GM21447 (cell line): ENCODE results near the gene PRIM2.
"Not testable (repeated sequence)": the region's sequence is repeated elsewhere in the genome, so short reads cannot be mapped to it uniquely, and the experiment has no call there.

Experiments
- ATAC-seq: cut with Tn5 transposase; IDR thresholded peaks from one replicate; pipeline ENCODE4 v1.9.1; 2021; ENCODE audit not compliant: unreplicated experiment

Gene PRIM2

GRCh38 chr6:57362340-57362739 lies 44.9 kb downstream of the PRIM2 start:
- not testable (repeated sequence) for ATAC-seq

GRCh38 chr6:57365076-57365583 lies 47.7 kb downstream of the PRIM2 start:
- ATAC-seq, result not testable (repeated sequence)

- not testable (repeated sequence) for ATAC-seq
These were observed 51.7 kb downstream of the PRIM2 start for GRCh38 chr6:57368965-57369731.

DNA sequence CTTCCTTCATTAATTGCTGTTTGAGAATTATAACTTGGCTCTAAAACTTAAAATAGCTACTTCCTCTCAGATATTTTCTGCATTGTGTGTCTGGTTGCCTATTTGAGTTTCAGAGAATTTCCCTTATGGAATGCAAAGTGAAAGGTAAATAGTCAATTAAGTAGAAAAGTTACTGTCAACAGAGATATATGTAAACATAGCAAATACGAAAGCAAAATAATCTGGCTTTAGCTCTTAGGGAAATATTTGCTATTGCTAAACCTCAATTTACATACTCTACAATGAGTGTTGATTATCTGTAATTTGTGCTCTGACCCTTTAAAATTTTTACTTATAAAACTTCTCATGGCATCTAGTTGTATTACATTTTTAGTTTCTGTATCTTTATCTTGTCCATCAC lies 54.3 kb downstream of the PRIM2 start:
- not testable (repeated sequence) for ATAC-seq

GRCh38 chr6:57374764-57375163 lies 57.3 kb downstream of the PRIM2 start:
- not testable (repeated sequence) for ATAC-seq

DNA sequence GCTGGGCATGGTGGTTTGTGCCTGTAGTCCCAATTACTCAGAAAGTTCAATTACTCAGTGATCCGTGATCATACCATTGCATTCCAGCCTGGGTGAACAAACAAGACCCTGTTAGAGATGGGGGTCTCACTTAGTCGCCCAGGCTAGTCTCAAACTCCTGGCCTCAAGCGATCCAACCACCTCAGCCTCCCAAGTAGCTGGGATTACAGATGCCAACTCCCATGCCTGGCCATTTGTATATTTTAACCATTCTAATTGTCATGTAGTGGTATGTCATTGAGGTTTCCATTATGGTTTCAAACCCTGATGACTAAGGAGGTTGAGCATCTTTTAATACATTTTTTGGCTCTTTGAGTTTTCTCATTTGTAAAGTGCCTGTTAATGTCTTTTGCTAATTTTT lies 58.7 kb downstream of the PRIM2 start:
- not testable (repeated sequence) for ATAC-seq

GRCh38 chr6:57389038-57389592 lies 71.7 kb downstream of the PRIM2 start:
- ATAC-seq, result not testable (repeated sequence)

GRCh38 chr6:57390818-57391217 lies 73.4 kb downstream of the PRIM2 start:
- ATAC-seq, result not testable (repeated sequence)

GRCh38 chr6:57392047-57392446 lies 74.6 kb downstream of the PRIM2 start:
- not testable (repeated sequence) for ATAC-seq

GRCh38 chr6:57419341-57419740 lies 101.9 kb downstream of the PRIM2 start:
- ATAC-seq, result not testable (repeated sequence)

DNA sequence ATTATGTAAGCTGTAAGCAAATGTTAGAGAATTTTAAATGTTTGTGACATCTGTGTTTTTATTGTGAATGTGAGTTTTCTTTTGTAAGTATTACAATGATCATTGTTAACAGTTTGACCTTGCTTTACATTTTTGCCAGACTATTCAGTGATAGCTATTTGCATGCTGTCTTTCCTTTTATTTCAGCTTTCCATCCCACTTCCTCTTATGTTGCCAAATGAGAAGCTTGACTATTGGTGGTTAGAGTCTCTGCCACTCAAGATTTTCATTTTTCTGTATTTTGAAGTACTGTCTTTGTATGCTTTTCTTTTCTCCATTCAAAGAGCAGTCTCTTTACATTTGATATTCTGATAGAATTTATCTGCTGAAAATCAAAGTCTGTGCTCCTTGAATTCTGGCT lies 104.1 kb downstream of the PRIM2 start:
- ATAC-seq, result peak; percentile 61

DNA sequence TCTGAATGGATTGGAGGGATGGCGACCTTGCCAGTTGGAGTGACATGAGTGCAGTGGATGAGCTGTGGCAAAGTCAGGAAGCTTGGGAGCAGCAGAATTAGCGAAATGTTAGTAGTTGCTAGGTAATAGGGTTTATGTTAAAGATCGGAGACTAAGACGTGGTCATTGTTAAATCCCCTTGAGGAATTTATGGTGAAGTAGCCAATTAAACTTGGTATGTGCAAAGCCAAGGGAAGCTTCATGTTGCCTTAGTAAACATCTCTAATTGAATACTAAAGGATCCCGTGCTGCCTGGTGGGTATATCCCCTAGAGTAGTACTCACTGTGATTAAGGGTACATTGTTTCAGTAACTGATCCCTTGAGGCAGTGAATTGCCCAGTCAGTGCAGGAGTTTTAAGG lies 106.0 kb downstream of the PRIM2 start:
- no peak for ATAC-seq

- ATAC-seq, result not testable (repeated sequence)
These were observed 114.3 kb downstream of the PRIM2 start for GRCh38 chr6:57431742-57432141.

GRCh38 chr6:57432157-57432556 lies 114.7 kb downstream of the PRIM2 start:
- ATAC-seq, result no peak

DNA sequence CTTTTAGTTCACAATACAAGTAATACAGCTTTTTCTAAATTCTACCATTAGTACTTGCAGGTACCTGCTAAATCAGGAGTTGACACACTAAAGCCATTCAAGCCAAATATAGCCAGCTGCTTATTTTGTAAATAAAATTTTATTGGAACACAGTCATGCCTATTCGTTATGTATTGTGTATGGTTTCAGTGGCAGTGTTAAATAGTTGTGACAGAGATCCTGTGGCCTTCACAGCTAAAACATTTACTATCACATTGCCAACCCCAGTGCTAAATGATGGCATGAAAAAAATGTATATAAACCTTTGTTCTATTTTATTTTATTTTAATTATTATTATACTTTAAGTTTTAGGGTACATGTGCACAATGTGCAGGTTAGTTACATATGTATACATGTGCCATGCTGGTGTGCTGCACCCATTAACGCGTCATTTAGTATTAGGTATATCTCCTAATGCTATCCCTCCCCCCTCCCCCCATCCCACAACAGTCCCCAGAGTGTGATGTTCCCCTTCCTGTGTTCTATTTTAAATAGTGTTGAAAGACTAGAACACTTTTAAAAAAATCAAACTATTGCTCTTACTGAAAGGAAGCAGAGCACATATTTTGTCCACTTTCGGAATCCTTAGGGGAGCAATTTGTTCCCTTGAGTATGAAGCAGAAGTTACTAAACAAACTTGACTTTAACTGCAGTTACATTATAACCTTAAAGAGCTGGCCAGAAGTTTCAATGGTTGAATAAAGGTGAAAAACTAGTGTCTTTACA lies 115.7 kb downstream of the PRIM2 start:
- peak; percentile 68 for ATAC-seq

DNA sequence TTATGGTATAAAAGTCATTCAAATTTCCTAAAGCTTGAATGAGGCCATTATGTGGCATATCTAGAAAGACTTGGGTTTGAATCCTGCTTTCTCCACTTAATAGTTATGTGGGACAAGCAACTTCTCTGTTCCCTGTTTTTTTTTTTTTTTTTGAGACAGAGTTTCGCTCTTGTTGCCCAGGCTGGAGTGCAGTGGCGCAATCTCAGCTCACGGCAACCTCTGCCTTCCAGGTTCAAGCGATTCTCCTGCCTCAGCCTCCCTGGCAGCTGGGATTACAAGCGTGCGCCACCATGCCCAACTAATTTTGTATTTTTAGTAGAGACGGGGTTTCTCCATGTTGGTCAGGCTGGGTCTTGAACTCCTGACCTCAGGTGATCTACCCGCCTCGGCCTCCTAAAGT lies 116.4 kb downstream of the PRIM2 start:
- ATAC-seq, result not testable (repeated sequence)

- no peak for ATAC-seq
These were observed 117.5 kb downstream of the PRIM2 start for GRCh38 chr6:57434944-57435343.

DNA sequence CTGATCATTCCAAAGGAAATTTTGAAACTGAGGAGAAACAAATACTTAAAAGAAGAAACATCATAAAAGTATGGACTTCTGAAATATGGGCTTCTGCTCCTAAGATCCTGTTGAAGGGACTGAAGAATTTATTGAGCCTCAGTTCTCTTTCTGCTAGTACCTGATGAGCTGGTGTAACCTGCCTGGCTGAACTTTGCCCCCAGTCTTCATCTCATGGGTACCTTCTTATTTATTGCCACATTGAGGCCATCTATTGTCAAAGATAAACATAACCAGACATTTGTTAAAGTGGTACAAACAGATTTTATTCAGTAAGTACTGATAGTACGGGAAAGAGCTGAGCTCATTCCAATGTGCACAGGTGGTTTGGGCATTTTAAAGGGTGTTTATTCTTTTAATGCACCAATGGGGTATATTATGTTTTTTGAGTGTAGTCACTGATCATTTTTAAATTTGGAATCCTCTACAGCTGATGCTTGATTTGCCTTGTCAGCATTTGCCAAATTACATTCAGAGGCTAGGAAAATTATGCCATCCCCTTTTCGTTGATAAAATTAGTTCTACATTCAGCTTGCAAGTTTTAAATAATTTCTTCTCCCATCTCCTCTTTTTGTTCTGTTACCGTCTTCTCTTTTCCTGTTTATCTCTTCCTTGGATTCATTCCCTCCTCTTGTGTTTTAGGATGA lies 118.2 kb downstream of the PRIM2 start:
- ATAC-seq, result no peak

GRCh38 chr6:57440735-57441134 lies 123.3 kb downstream of the PRIM2 start:
- ATAC-seq, result not testable (repeated sequence)

- ATAC-seq, result not testable (repeated sequence)
These were observed 124.7 kb downstream of the PRIM2 start for GRCh38 chr6:57442133-57442532.

GRCh38 chr6:57443181-57443580 lies 125.8 kb downstream of the PRIM2 start:
- ATAC-seq, result not testable (repeated sequence)
